NCI-H526 (cell line): ENCODE results near the gene OCIAD2.
"Not testable (repeated sequence)": the region's sequence is repeated elsewhere in the genome, so short reads cannot be mapped to it uniquely, and the experiment has no call there.

ENCODE experiments used
- DNase-seq, 2 experiments: peaks; one replicate each; lab custom pipeline; 2025; lab: John Stamatoyannopoulos, UW

Gene OCIAD2

GRCh38 chr4:48854395-48854683 is 52.2 kb downstream of the OCIAD2 start:
- DNase-seq = no peak

DNA sequence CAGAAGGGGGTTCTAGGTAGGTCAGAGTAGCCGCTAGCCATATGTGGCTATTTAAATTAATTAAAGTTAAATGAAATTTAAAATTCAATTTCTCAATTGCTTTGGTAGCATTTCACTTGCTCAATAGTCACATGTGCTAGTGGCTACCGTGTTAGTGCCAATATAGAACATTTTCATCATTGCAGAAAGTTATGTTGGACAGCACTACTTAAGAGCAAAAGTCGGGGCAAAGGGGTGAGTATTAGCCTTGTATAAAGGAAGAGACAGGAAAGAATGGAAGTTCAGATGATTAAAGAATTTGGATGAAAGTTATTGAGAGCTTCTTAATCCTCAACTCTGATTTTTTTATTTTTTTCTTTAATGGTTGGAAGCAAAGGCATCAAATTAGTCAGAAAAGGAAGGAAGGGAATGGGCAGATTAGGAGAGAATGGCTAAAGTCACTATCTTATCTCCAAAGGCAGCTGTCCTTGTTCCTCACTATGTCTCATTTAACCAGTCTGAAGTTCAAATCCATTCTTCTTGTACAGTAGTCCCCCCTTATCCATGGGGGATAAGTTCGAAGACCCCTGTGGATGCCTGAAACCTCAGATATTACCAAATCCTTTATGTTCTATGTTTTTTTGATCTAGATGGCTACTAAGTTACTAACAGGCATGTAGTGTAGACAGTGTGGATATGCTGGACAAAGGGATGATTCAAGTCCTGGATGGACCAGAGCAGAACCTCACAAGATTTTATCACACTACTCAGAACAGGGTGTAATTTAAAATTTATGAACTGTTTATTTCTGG is 52.8 kb downstream of the OCIAD2 start:
- DNase-seq = no peak

GRCh38 chr4:48851651-48852050 is 54.9 kb downstream of the OCIAD2 start:
- DNase-seq = no peak

- not testable (repeated sequence) for DNase-seq
Measured at GRCh38 chr4:48848799-48849198, 57.8 kb downstream of the OCIAD2 start.

GRCh38 chr4:48844843-48845242 is 61.7 kb downstream of the OCIAD2 start:
- no peak for DNase-seq

DNA sequence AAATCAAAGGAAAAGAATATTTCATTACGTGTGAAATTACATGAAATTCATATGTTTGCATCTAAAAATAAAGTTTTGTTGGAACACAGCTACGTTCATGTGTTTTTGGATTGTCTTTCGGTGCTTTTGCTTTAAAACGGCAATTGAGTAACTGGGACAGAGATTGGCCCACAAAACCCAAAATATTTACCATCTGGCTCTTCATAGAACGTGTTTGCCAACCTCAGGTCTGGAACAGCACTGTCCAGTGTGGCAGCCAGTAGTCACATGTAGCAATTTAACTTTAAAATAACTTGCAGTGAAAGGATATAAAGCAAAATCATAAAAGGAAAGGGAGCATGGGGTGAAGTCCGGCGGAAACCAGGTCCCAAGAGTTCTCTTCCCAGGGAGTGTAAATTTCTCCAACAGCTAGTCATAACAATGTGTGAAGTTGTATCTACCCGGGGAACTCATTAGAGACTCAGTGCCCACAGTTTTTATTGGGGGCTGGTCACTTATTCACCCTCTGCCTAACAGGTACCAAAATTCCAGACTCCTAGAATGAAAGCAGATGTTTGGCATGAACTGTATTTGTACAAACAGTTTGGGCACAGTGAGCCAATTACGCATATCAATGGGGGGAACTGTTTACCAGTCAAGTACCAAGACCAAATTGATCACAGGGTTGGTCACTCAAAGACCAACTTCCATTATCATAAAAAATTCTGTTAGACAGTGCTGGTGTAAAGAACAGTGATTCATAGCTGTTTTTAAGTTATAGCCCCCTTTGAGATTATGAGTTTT is 65.3 kb downstream of the OCIAD2 start:
- DNase-seq = no peak

- DNase-seq = no peak
Measured at GRCh38 chr4:48836658-48837057, 69.9 kb downstream of the OCIAD2 start.
